ENCODE data around the gene PPP2R5B. TPM values are rescaled to one million over a fixed set of nuclear protein-coding genes. Genes with fewer than 3 reads are reported as not detected.

Gene PPP2R5B
- total and polyA plus RNA-seq, 2 donors (not counting 1 experiment from before 2014, with no cell fraction given) = 12.1 to 12.4 TPM

DNA sequence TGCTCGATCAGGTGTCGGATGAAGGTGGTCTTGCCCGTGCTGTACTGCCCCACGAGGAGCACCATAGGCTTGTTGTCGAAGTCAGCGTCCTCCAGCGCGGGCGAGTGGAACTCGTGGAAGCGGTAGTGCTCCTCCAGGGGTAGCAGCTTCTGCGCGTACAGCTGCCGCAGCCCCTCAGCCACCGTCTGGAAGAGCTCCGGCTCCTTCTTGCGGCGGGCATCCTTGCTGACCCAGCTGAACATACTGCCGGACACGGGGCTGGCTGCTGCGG is 46.3 kb upstream of the PPP2R5B start:
- TF ChIP-seq EZH2 (IDR thresholded peaks at IDR 0.05; ENCODE audit: low read length, missing control alignments) = no peak
- TF ChIP-seq, protein P1, sequence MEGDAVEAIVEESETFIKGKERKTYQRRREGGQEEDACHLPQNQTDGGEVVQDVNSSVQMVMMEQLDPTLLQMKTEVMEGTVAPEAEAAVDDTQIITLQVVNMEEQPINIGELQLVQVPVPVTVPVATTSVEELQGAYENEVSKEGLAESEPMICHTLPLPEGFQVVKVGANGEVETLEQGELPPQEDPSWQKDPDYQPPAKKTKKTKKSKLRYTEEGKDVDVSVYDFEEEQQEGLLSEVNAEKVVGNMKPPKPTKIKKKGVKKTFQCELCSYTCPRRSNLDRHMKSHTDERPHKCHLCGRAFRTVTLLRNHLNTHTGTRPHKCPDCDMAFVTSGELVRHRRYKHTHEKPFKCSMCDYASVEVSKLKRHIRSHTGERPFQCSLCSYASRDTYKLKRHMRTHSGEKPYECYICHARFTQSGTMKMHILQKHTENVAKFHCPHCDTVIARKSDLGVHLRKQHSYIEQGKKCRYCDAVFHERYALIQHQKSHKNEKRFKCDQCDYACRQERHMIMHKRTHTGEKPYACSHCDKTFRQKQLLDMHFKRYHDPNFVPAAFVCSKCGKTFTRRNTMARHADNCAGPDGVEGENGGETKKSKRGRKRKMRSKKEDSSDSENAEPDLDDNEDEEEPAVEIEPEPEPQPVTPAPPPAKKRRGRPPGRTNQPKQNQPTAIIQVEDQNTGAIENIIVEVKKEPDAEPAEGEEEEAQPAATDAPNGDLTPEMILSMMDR (conservative IDR thresholded peaks at IDR 0.05 in 1 of 2, IDR thresholded peaks at IDR 0.05 in 1 of 2; ENCODE audit: low read depth in 1 of 2, low read length in 2 of 2) = no peak
- Histone ChIP-seq H3K79me2 (ENCODE audit: control insufficient read depth, insufficient read depth, low read length) (peaks cover 47% of the 10 kb centered on the region), H2AFZ (ENCODE audit: low read length) (no peak overlapping the region)

DNA sequence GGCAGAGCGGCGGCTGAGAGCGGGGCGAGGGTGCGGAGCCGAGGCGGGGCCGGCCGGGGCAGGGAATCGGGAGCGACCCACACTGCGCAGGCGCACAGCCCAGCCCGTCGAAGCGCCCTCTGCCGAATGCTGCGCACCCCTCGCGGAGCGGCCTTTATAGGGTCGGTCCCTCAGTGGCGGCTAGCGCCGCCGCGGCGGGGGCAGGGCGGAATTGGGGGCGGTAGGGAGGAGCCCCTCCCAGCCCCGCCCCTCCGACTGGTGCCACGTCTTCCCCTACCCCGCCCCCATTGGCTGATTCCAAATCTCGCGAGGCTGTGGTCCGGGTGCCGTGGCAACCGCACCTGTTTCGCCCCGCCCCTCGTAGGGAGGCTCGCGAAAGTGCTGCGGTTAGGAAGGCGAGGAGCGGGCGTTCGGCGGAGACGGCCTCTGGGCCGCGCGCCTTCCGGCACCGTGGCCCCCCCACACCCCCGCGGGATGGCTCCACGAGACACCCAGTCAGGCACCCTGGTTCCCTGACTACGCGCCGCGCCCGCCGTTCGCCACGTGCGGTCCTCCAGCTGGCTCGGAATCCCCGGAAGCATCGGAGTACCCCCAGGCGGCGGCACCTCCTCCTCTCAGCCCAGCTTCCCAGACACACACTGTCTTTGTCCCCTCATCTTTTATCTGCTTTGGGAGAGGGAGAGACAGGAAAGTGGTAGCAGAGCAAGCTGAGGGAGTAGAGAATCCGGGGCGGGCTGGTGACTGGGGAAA is 45.8 kb upstream of the PPP2R5B start, which contains the start of gene EHD1:
EHD1 (minus strand) TSS at position 128 of the 750 bp plus-strand sequence. CDS start 157 bp downstream, outside the sequence.
- Histone ChIP-seq H3K79me2 (ENCODE audit: control insufficient read depth, insufficient read depth, low read length) (peaks cover 42% of the 10 kb centered on the region), H3K4me3 (replicated peaks in 1 of 4; ENCODE audit: control extremely low read depth in 1 of 4, insufficient read depth in 1 of 4, low read depth in 3 of 4, low read length in 4 of 4) (peak within 1 kb of the TSS; percentile 75 to 99 (median 84)), H3K27ac (ENCODE audit: insufficient read depth, low read length) (peak within 1 kb of the TSS; percentile 87), H3K9ac (ENCODE audit: insufficient read depth, low read length) (peak within 1 kb of the TSS; percentile 90), H3K27me3 (ENCODE audit: control insufficient read depth, insufficient read depth, low read length) (no peaks in the 10 kb centered on the region), H3K4me1 (ENCODE audit: control insufficient read depth, extremely low read depth, insufficient read depth, low read length) (peaks cover 4% of the 10 kb centered on the region), H3K9me3 (ENCODE audit: control insufficient read depth, insufficient read depth, low read depth, low read length) (no peaks in the 10 kb centered on the region), H3K36me3 (ENCODE audit: control insufficient read depth, insufficient read depth, low read length) (peaks cover 10% of the 10 kb centered on the region), H3K4me2 (ENCODE audit: extremely low read depth, insufficient read depth, low read length) (peak within 1 kb of the TSS; percentile 94), H2AFZ (ENCODE audit: low read length) (peak within 1 kb of the TSS; percentile 32), H4K20me1 (ENCODE audit: control insufficient read depth, extremely low read depth, insufficient read depth, low read length) (no peaks in the 10 kb centered on the region)
- TF ChIP-seq, protein P1 (conservative IDR thresholded peaks at IDR 0.05 in 1 of 2, IDR thresholded peaks at IDR 0.05 in 1 of 2; ENCODE audit: low read depth in 1 of 2, low read length in 2 of 2) = peak; percentile 37 to 53
- TF ChIP-seq EZH2 (IDR thresholded peaks at IDR 0.05; ENCODE audit: low read length, missing control alignments) = no peak
- peak; percentile 90 to 97 for DNase-seq (ENCODE audit: low read depth in 2 of 2)

More for the DNA sequence above, 46.3 kb upstream of the PPP2R5B start:
- Histone ChIP-seq H3K4me3 (replicated peaks in 1 of 4; ENCODE audit: control extremely low read depth in 1 of 4, insufficient read depth in 1 of 4, low read depth in 3 of 4, low read length in 4 of 4) (peak overlapping the region; percentile 75 to 99 (median 84)), H3K27ac (ENCODE audit: insufficient read depth, low read length) (peak overlapping the region; percentile 73), H3K4me1 (ENCODE audit: control insufficient read depth, extremely low read depth, insufficient read depth, low read length) (peaks cover 4% of the 10 kb centered on the region), H3K36me3 (ENCODE audit: control insufficient read depth, insufficient read depth, low read length) (peaks cover 13% of the 10 kb centered on the region), H3K27me3 (ENCODE audit: control insufficient read depth, insufficient read depth, low read length) (no peaks in the 10 kb centered on the region), H3K4me2 (ENCODE audit: extremely low read depth, insufficient read depth, low read length) (peak overlapping the region; percentile 17), H3K9me3 (ENCODE audit: control insufficient read depth, insufficient read depth, low read depth, low read length) (no peaks in the 10 kb centered on the region), H4K20me1 (ENCODE audit: control insufficient read depth, extremely low read depth, insufficient read depth, low read length) (no peaks in the 10 kb centered on the region), H3K9ac (ENCODE audit: insufficient read depth, low read length) (peak overlapping the region; percentile 90)
- no peak for DNase-seq (ENCODE audit: low read depth in 2 of 2)

DNA sequence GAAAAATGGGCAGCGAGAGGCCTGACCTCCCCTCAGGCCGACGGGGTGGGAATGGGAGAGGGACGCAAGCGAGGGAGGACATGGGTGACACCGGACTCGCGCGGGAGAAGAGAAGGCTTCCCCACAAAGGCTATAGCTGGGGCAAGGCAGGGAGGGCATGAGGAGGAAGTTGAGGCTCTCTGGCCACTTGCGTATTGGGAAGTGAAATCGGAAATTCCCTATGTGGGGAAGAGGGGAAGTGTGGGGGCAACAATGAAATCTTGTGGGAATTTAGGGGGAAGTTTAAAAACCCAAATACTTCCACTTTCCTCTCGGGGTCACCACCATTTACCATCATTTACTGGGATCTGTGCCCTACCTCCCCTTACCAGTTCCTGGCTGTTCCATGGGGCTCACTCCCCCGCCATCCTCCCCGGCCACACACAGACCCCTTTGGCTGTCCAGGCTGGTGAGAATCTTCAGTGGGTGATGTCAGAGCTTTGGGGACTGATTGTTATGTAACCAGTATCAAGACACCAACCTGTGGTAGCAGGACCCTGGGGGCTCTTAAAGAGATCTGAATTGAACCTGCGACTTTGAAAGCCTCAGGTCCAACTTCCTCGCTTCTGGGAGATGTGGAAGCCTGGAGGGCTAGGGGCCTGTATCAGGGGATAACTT is 45.1 kb upstream of the PPP2R5B start:
- Histone ChIP-seq H3K27me3 (ENCODE audit: control insufficient read depth, insufficient read depth, low read length) (no peaks in the 10 kb centered on the region), H3K4me3 (replicated peaks in 1 of 4; ENCODE audit: control extremely low read depth in 1 of 4, insufficient read depth in 1 of 4, low read depth in 3 of 4, low read length in 4 of 4) (peak overlapping the region; percentile 66 to 99 (median 70)), H3K27ac (ENCODE audit: insufficient read depth, low read length) (peak overlapping the region; percentile 87), H3K4me2 (ENCODE audit: extremely low read depth, insufficient read depth, low read length) (peak overlapping the region; percentile 94), H3K9me3 (ENCODE audit: control insufficient read depth, insufficient read depth, low read depth, low read length) (no peaks in the 10 kb centered on the region), H4K20me1 (ENCODE audit: control insufficient read depth, extremely low read depth, insufficient read depth, low read length) (no peaks in the 10 kb centered on the region), H3K9ac (ENCODE audit: insufficient read depth, low read length) (peak overlapping the region; percentile 82), H3K79me2 (ENCODE audit: control insufficient read depth, insufficient read depth, low read length) (peaks cover 40% of the 10 kb centered on the region), H2AFZ (ENCODE audit: low read length) (peak overlapping the region; percentile 32), H3K4me1 (ENCODE audit: control insufficient read depth, extremely low read depth, insufficient read depth, low read length) (peaks cover 4% of the 10 kb centered on the region), H3K36me3 (ENCODE audit: control insufficient read depth, insufficient read depth, low read length) (peaks cover 8% of the 10 kb centered on the region)
- TF ChIP-seq, protein P1 (conservative IDR thresholded peaks at IDR 0.05 in 1 of 2, IDR thresholded peaks at IDR 0.05 in 1 of 2; ENCODE audit: low read depth in 1 of 2, low read length in 2 of 2) = no peak
- no peak for TF ChIP-seq EZH2 (IDR thresholded peaks at IDR 0.05; ENCODE audit: low read length, missing control alignments)
- no peak for DNase-seq (ENCODE audit: low read depth in 2 of 2)

All from fibroblast of lung (primary cell).